Measurements from ENCODE around the gene UCP3.

- TF ChIP-seq CTCF (IDR thresholded peaks at IDR 0.05; ENCODE audit: low read depth, low read length, missing input control), result no peak
- no peak for TF ChIP-seq RAD21 (IDR thresholded peaks at IDR 0.05)
- no peak for TF ChIP-seq REST (IDR thresholded peaks at IDR 0.05)
- TF ChIP-seq YY1 (IDR thresholded peaks at IDR 0.05), result no peak
- TF ChIP-seq SP1 (IDR thresholded peaks at IDR 0.05), result no peak
- TF ChIP-seq RXRA (IDR thresholded peaks at IDR 0.05), result no peak
- TF ChIP-seq EGR1 (IDR thresholded peaks at IDR 0.05; ENCODE audit: low read depth in 2 of 2), result no peak
- TF ChIP-seq MAX (IDR thresholded peaks at IDR 0.05), result no peak
- no peak for TF ChIP-seq ZBTB33 (IDR thresholded peaks at IDR 0.05)
- no peak for TF ChIP-seq TAF1 (conservative IDR thresholded peaks at IDR 0.05)
Measured at GRCh38 chr11:73975479-73975757, 33.5 kb downstream of the UCP3 start.
